NCI-H524 (cell line): ENCODE data around the gene IGDCC3.
A peak's percentile ranks its signal among the peaks of the same experiment; 100 is the strongest.

Source experiments
- DNase-seq, 2 experiments: peaks; one replicate each; lab custom pipeline; 2025; lab: John Stamatoyannopoulos, UW

IGDCC3 gene

DNA sequence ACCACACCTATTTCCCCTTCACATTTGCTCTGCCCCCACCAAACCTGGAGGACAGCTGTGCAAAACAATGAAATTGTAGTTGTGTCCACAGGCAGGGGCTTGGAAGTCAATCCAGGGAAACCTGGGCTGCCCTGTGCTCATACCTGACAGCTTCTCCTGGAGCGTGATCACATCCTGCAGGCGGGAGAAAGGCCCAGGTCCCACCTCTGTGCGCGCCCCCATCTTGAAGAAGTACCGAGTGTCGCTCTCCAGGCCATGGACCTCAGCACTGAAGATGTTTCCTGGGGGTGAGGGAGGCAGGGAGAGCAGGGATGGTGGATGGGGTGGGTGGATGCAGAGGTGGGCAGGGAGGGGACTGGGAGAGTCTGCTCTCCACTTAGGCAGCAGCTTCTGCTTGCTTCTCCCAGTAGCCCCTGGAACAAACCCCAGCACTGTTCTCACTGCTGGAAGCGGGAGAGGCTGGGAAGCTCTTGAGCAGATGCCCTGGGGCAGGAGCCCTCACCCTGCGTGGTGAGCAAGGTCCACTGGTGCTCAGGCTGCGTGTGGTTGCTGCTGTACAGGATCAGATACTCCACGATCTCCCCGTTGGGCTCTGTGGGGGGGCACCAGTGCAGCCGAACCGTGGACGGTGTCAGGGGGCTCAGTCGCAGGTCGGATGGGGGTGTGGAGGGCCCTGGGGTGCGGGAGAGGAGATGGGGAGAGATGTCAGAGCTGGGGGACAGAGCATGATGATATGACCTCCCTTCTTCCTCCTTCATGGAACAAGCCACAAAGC, 10.7 kb upstream of the IGDCC3 start:
- no peak for DNase-seq

DNA sequence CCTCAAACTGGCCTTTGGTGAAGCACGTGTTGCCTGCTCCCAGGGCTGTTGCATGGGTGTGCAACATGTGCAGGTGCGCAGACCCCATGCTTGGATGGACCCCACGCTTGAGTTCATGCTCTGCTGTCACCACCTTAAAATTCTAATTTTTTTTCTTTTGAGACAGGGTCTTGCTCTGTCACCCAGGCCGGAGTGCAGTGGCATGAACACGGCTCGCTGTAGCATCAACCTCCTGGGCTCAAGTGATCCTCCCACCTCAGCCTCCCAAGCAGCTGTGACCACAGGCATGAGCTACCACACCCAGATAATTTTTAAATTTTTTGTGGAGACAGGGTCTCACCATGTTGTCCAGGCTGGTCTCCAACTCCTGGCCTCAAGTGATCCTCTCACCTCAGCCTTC, 9.1 kb upstream of the IGDCC3 start:
- no peak for DNase-seq

DNA sequence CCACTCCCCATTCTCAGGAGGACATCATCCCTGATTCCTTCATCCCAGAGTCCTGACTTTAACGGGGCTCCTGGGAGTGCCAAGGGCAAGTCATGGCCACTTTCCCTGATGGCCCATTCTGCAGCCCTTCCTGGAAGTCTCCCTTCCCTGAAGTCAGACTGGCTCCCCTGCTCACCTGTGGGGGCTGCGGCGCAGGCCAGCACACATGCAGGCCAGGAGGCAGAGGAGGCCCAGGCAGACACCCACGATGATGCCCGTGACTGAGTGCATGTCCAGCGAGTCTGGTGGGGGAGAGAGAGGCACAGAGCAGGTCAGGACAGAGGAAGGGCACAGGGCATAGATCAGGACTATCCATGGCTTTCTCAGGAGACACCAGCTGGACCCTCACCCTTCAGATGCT, 8.6 kb upstream of the IGDCC3 start:
- DNase-seq = no peak

DNA sequence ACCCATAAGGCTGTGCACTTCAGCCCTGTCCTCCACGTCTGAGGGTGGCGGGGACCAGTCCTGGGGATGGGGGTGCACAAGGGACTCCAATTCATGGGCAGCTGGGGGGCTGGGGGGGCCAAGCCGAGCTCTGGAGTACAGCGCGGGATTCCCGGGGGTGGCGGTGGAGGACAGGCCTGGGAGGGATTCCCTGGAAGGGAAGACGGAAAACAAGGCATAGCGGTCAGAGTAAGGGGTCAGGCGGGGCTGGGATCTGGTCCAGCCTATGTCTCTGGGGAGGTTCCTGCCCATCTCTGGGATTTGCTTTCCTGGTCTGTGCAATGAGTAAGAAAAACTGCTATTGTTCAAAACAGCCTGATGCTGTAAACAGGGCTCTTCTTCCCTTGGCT, 8.1 kb upstream of the IGDCC3 start:
- no peak for DNase-seq

DNA sequence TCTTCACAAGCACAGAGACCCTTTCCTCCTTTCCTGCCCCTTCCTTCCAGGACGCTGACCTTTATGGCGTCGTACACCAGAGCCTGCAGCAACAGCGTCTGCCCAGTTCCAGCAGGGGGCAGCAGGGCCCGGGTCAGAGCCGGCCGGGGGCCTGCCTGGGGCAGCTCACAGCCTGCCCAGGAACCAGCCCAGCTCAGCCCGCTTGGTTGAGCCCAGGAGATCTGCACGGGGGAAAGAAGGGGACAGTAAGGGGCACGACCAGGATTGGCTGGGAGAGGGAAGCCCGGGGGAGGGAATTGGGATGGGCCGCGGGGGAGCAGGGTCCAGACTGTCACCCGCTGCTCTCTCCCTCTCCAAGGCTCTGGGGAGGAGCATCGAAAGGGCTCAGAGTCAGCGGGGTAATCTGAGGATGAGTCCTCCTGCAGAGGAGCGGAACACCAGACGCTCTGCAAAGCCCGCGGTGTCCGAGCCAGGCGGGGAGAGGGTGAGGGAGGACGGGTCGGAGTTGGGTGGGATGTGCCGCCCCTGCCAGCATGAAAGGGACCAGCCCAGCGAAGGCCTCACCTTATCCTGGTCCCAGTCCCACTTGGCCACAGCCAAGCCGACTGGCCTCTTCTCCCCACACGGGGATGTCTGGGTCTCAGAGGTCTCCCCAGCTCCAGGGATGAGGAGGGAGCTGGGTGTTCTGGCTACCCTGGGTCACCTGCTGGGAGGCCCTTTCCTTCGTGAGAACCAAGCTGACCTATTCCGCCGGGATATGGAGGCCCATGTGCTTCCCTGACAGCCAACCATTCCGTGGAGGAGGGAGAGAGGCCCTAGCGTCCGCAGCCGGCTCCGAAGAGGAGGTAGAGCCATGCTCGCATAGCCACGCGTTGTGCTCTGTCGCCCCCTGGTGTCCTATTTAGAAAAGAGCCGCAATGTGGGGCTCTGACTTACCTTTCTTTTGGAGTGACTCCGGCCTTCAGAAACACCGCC, 7.4 kb upstream of the IGDCC3 start:
- DNase-seq = peak; percentile 91 to 93

DNA sequence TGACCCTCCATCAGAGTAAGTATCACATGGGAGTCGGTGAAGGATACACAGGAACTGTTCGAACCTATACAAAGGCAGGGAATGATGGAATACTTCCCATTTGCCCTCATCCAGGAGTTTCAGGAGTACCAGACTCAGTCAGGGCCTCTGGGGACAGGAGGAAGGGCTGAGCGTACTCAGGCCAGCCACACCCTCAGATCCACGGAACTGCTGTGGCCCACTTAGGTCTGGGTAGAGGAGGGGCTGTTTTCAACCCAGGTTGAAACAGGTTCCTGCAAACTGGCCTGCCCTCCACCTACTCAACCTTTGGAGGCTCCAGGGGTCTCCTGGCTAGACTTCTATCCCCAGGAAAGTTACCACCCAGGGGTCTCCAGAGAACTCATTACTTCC, 6.7 kb upstream of the IGDCC3 start:
- DNase-seq = no peak

DNA sequence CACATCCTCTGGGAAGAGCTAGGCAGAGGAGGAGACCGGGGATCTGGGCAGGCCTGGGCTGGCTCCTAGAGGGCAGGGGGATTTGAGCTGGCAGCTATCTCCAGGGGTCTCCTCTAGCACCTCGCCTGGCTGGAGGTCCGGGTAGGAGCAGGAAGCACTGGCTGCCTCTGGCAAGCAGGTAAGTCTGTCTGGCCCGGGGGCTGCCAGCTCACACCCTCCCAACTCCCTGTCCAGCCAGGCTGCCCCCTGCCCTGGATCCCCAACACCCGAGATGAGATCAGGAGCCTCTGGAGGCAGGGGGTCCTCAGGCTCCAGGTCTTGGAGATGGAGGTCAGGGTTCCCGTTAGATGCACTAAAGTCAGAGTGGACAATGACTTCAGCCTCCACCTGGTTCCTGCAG, 6.2 kb upstream of the IGDCC3 start:
- no peak for DNase-seq

DNA sequence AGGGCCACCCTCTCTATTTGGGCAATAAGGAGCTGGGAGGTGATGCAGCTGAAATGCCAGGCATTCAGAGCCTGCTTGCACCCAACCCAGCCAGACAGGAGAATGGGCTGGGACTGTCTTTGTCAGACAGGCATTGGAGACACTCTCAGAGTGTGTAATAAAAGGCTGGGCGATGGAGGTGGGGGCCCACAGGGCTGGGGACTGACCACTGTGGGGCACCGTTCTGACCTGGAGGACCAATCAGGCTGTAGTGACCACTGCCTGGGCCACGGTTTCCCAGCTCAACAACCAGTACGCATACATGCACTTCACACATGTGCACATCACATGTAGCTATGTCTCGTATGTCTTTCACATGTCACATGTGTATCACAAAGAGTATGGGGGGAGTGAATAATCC, 5.7 kb upstream of the IGDCC3 start:
- DNase-seq = no peak

DNA sequence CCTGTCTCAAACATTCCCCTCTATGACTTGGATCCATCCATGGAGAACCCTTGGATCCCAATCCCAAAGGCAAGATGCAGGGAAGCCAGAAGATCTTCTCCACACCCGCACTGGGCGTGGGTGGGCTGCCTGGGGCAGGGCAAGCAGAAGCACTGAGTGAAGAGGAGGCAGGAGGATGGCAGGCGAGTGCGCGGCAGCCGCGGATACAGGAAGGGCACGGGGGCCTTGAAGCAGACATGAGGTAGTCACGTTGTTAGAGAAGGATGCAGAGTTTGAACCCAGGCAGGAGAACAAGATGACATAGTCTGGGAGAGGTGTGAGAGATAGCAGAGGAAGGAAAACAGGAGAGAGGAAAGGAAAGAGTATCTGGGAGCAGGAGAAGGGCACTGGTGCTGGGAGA, 5.1 kb upstream of the IGDCC3 start:
- no peak for DNase-seq

DNA sequence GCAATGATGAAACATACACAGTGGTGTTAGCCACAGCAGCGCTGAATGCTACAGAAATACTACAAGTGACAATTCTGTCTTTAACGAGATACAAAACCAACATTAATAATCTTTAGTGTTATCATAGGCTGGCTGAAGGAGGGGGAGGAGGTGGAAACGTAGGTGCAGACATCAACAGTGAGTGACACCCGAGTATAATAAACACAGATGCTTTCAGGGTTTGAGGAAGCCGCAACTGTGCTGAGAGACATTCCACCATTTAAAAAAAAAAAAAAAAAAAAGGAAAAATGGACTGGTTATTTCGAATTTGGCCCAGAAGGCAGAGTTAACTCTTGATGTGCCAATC, 4.3 kb upstream of the IGDCC3 start:
- no peak for DNase-seq

DNA sequence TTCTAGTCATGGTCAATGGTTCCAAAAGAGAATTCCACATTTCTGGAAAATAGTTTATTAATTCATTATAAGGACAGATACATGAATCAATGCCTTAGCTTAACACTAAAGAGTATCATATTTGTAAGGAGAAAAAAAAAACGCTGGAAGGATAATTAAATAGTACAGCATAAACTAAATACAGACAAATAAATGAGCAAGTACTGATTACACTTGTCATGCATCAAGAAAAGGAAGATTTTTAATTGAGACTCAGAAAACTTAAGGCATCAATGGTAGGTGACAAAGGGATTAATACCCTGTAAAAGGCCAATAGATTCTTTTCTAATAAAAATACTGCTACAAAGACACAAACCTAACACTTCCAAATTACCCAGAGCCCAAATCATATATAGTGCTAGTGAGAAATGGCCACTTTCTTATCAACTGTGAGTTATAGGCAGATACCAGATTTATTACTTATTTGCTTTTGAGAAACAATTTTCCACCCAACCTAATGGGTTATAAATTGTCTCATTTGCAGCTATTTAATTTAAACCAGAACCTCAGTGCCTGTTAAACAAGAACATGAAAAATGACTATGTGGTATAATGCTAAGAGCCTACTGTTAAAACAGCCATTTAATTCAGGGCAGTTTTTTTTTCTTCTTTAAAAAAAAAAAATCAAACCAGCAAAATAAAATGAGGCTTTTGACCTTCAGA, 3.8 kb upstream of the IGDCC3 start:
- DNase-seq = no peak

DNA sequence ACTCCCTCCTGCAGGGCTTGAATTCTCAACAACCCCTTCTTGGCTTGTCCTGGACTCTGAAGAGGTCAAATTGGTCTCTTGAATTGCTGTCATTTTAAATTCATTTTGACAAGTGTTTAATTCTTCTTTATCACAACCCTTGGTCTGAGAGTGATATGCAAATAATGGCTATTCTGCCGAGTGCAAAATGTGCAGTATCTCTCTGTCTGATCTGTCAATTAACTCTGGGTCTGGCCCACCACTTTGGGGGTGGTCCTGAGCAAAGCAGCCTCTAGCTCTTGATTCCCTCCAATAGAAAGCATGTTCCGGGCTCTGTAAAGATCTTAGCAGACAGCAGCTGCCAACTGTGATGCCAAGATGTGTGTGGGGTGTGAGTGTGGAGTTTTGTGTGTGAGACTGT, 2.2 kb upstream of the IGDCC3 start:
- DNase-seq = no peak

DNA sequence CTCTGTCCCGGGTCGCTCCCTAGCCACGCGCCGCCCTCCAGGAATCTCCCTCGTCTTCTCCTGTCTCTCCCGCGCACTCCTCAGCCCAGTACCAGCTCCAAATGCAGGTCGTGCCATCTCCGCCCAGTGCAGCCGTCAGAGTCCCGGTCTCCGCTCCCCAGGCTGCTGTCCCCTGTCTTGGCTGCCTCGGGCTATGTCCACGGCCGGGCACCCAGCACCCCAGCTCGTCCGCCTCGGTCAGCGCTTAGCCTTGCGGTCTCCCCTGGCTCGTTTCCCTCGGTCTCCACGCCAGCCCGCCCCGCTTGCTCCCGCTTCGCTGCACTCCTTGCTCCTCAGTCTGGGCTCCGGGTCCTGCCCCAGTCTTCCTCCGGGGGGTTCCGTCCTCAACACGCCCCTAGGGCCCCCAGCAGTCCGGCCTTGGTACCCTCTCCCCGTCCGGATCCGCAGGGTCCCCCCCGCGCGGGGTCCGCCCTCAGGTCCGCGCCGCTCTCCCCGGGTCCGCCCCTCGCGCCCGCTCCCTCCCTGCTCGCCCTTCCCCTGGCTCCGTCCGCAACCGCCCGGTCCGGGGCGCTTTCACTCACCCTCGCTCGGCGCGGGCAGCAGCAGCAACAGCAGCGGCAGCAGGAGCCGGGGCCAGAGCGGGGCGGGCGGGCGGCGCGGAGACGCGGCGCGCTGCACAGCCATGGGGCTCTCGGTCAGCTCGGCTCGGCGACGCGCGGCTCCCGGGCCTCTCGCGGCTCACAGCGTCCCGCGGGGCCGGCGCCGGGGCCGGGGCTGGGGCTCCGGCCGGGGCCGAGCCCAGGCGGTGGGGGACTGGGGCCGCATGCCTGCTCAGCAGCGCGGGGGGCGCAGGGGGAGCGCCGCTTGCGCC, 462 bp downstream of the IGDCC3 start:
- peak; percentile 23 to 40 for DNase-seq

DNA sequence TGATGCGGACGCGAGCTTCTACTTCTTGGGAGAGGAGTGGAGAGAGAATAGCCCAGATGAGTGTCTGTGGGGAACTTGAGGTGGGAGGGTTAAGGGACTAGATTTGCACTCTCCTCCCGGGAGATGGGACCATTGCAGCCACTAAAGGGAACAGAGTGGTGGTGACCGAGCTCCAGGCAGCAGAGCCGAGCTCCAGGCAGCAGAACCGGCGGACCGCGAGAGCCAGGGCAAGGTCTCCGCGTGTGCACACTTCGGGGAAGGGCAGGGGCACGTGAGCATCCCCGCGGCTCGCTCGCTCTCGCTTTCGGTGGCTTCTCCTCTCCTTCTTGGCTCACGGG, 1.1 kb downstream of the IGDCC3 start:
- DNase-seq = no peak

DNA sequence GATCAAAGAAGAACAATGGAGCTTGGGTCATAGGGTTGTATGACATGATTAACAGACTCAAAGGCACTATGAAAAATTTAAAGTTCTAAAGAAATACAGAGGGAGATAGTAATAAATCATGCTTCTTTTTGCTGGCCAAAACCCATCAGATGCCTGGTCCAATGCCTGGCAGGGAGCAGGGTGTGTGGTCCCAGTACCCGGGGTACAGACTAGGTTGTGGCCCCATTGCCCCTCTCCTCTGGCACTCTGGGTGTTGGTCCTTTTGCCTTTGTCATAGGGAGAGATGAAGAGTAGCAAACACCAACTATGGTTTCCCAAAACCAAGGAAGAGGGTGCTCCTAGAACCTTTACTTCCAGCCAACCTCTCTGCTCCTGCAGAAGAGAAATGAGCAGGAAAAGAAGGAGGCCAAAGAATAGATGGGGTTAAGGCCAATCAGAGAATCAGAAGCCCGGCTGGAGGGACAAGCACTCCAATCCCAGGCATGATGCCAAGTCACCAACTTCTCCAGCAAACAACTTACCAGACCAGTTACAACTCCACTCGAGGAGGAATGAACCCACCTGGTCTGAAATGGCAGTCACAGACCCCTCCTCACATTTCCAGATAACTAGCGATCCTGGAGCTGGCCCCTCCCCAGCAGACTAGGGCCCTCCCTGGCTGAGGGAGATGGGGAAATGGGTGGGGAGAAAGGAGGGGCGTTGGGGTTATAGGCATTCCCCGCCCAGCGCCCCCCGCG, 1.8 kb downstream of the IGDCC3 start:
- DNase-seq = peak in 1 of 2 experiments; percentile 36

DNA sequence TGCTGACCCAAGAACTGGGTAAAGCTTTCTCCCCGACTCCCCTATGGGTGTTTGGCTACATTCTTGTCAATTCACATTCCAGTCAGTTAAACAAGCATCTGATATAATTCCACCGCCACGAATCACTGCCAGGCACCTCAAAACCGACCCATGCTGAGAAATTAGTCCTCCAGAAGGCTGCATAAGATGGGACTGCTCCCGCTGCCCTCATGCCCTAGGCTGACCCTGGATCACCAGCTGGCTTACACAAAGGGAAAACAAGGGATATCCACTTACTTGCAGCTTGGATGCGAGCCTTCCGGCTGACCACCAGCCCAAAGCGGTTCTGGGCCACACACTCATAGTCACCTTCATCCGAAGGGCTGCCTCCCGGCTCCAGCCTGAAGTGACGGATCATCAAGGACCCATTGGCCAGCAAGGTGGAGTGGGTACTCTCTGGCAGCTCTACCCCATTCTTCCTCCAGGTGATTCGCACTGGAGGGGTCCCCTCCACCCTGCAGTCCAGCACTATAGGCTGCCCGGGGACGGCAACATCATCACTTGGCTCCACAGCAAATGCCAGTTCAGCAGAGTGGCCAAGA, 2.9 kb downstream of the IGDCC3 start:
- DNase-seq = no peak

DNA sequence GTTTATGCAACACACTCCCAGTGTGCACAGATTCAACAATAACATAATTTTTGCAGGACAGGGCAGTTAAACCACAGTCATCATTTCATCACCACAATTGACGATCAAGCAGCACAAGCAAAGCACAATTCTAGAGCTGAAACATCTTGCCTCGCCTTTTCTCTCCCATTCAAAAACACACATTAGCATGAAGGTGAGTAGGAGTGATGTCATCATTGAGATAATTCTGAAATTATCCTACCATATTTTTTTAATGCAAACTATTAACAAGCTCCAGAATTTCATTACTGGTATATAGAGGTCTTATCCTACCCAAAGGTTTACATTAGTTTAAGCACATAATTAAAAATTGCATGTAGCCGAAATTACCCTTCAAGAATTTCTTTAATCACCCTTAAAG, 3.5 kb downstream of the IGDCC3 start:
- no peak for DNase-seq

DNA sequence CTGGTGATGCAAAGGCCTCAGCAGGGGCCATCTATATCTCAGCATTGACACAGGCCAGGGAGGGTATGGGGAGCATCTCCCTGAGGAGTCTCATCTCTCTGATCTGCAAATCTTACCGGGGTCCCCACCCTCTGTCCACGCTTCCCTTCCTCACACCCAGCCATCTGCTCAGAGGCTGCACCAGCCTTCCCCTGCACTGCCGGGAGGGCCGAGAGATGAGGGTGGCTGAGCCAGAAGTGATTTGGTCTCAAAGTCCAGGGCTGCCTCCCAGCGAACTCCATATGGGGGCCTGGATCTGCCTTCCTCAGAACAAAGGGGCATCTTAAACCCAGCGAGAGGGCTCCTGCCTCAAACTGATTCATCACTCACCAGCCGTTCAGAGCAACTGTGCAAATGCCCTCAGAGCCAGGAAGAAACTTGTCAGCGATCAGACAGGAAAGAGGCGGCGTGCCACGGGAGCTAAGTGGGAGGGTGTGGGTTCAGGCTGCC, 4.6 kb downstream of the IGDCC3 start:
- DNase-seq = peak; percentile 92 to 95

DNA sequence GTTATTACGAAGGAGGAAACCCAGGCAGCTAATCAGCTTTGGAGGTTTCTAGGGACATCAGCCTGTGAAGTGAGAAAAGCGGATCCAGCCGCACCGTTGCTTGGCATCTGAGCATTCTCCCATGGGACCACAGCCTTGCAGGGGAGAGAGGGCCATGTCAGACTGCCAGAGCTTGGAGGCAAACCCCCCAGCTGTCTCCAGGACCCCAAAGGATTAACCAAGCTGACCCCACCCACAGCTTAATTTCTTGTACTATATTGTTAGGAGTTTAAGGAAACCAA, 5.1 kb downstream of the IGDCC3 start:
- peak; percentile 99 for DNase-seq

DNA sequence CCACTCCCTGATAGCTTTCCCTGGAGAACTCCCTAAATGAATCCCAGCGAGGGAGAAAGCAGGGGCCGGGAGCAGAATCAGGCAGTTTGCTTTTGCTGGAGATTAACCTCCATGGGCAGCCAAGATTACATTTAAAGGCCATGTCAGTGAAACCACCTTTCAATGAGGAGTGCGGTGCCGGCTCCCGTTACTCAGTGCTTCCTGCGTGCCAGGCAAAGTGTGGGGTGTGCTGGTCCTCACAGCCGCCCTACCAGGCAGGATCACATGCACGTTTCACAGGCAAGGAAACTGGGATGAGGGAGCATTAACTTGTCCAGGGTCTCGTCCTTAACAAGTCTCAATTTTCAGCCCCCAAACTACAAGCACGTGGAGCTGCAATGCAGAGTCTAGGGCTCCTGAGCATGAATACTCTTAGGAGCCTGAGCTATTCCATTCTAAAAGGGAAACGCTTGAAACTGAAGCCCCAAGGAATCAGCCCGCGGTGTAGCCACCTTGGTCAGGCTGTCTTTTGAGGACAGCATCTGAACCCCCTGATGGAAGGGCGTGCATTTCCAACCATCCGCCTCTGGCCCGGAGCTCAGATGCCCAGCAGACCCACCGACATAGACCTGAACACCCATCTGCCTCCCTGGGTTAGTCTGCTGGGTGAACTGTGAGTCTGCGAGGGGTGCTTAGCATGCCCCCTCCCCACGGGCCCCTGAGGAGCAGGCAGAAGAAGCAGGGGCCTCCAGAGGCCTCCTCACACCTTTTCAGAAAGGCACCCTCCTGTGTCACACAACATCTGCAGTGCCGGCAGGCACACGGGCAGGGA, 5.6 kb downstream of the IGDCC3 start:
- DNase-seq = no peak
